WTC11 (cell line): ENCODE results near the gene ACSL4. TPM values are rescaled to one million over a fixed set of nuclear protein-coding genes. Genes with fewer than 3 reads are reported as not detected.

Experiments used
- ATAC-seq: fragments of 200-7000 bp; cut with Tn5 transposase; 2 replicates; pipeline ENCODE4 v1.10.0; 2021; ENCODE audit warnings: mild to moderate bottlenecking, moderate library complexity
- CTCF ChIA-PET: fragments of 300-600 bp; sonication (Branson Sonifier 250); formaldehyde crosslinking; loops from one replicate; lab custom pipeline; 2021; ENCODE audit warnings: antibody characterized with exemption; lab: Charles Lee
- POLR2A ChIA-PET: fragments of 350-600 bp; sonication (Branson Sonifier 250); formaldehyde crosslinking; loops from one replicate; lab custom pipeline; 2021; ENCODE audit warnings: antibody characterized with exemption; lab: Charles Lee
- DNase-seq: peaks from one replicate; pipeline ENCODE4 v3.0.0; 2021; ENCODE audit warnings: low spot score
- H3K27ac Mint-ChIP-seq: 2 replicates; pipeline ENCODE4 v1.8.0; 2021; ENCODE audit warnings: mixed read lengths
- H3K27me3 Mint-ChIP-seq: 2 replicates; pipeline ENCODE4 v1.8.0; 2021; ENCODE audit warnings: low read depth, mild to moderate bottlenecking, moderate library complexity, mixed read lengths
- H3K36me3 Mint-ChIP-seq: 2 replicates; pipeline ENCODE4 v1.8.0; 2021; ENCODE audit warnings: mixed read lengths
- H3K4me1 Mint-ChIP-seq: 2 replicates; pipeline ENCODE4 v1.8.0; 2022; ENCODE audit warnings: mixed read lengths
- H3K4me3 Mint-ChIP-seq: 2 replicates; pipeline ENCODE4 v1.8.0; 2021; ENCODE audit warnings: mild to moderate bottlenecking, moderate library complexity, mixed read lengths
- H3K9me3 Mint-ChIP-seq: 2 replicates; pipeline ENCODE4 v1.8.0; 2021; ENCODE audit warnings: mixed read lengths
- ATF1 ChIP-seq: sonication (generic); formaldehyde crosslinking; IDR thresholded peaks from 2 replicates; pipeline ENCODE4 v1.8.1; 2023; ENCODE audit warnings: mild to moderate bottlenecking, moderate library complexity, missing genetic modification reagents
- EMX1 ChIP-seq: fragments of 250-450 bp; sonication (Bioruptor Pico); IDR thresholded peaks from 2 replicates; pipeline ENCODE4 v1.8.0; 2021; ENCODE audit warnings: mild to moderate bottlenecking
- GABPB1 ChIP-seq: sonication (generic); formaldehyde crosslinking; IDR thresholded peaks from 2 replicates; pipeline ENCODE4 v1.8.1; 2023; ENCODE audit warnings: mild to moderate bottlenecking, missing genetic modification reagents
- HMGA2 ChIP-seq: fragments of 250-450 bp; sonication (Bioruptor Pico); IDR thresholded peaks from 2 replicates; pipeline ENCODE4 v1.4.0; 2021; ENCODE audit warnings: mild to moderate bottlenecking, moderate library complexity
- NR2C2 ChIP-seq: sonication (generic); formaldehyde crosslinking; IDR thresholded peaks from 2 replicates; pipeline ENCODE4 v1.8.0; 2022; ENCODE audit warnings: mild to moderate bottlenecking, missing genetic modification reagents
- RELA ChIP-seq: sonication (generic); formaldehyde crosslinking; IDR thresholded peaks from 2 replicates; pipeline ENCODE4 v1.8.1; 2022; ENCODE audit warnings: missing genetic modification reagents, mild to moderate bottlenecking, borderline replicate concordance
- SOX15 ChIP-seq: fragments of 250-450 bp; sonication (Bioruptor Pico); IDR thresholded peaks from 2 replicates; pipeline ENCODE4 v1.9.0; 2021; ENCODE audit warnings: mild to moderate bottlenecking
- TCF7 ChIP-seq: sonication (generic); formaldehyde crosslinking; IDR thresholded peaks from 2 replicates; pipeline ENCODE4 v1.8.0; 2022; ENCODE audit warnings: mild to moderate bottlenecking, low read depth, missing genetic modification reagents, moderate library complexity
- TEAD1 ChIP-seq: sonication (generic); formaldehyde crosslinking; IDR thresholded peaks from 2 replicates; pipeline ENCODE4 v1.8.0; 2022; ENCODE audit warnings: mild to moderate bottlenecking, missing genetic modification reagents
- ZBTB21 ChIP-seq: sonication (generic); formaldehyde crosslinking; IDR thresholded peaks from 2 replicates; pipeline ENCODE4 v1.8.1; 2023; ENCODE audit warnings: mild to moderate bottlenecking, missing genetic modification reagents, borderline replicate concordance
- total RNA-seq: library from RNA; stranded (reverse); gene quantifications from 3 replicates; pipeline ENCODE4 v1.2.3, GENCODE V29; 2021
- TF ChIP-seq, protein P1 (sequence below): fragments of 250-450 bp; sonication (Bioruptor Pico); IDR thresholded peaks from 2 replicates; pipeline ENCODE4 v1.8.0; 2021; ENCODE audit warnings: mild to moderate bottlenecking
- TF ChIP-seq, protein P2 (sequence below): sonication (generic); formaldehyde crosslinking; IDR thresholded peaks from 2 replicates; pipeline ENCODE4 v1.8.1; 2023; ENCODE audit warnings: mild to moderate bottlenecking, missing genetic modification reagents, moderate library complexity
- TF ChIP-seq, protein P3 (sequence below): sonication (generic); formaldehyde crosslinking; conservative IDR thresholded peaks from 2 replicates; pipeline ENCODE4 v1.8.1; 2022; ENCODE audit warnings: mild to moderate bottlenecking, missing genetic modification reagents
- TF ChIP-seq, protein P4 (sequence below): sonication (generic); formaldehyde crosslinking; IDR thresholded peaks from 2 replicates; pipeline ENCODE4 v1.8.0; 2023; ENCODE audit warnings: missing genetic modification reagents, mild to moderate bottlenecking, borderline replicate concordance
- TF ChIP-seq, protein P5 (sequence below): sonication (generic); formaldehyde crosslinking; IDR thresholded peaks from 2 replicates; pipeline ENCODE4 v1.8.0; 2022; ENCODE audit warnings: mild to moderate bottlenecking, missing genetic modification reagents
- TF ChIP-seq, protein P6 (sequence below): fragments of 250-450 bp; sonication (Bioruptor Pico); IDR thresholded peaks from 2 replicates; pipeline ENCODE4 v1.9.0; 2021; ENCODE audit warnings: mild to moderate bottlenecking
- TF ChIP-seq, protein P7 (sequence below): sonication (generic); formaldehyde crosslinking; IDR thresholded peaks from 2 replicates; pipeline ENCODE4 v1.8.0; 2023; ENCODE audit warnings: missing genetic modification reagents

ACSL4 gene
- total RNA-seq, 1 experiment from 2014 or later = 57.7 TPM

DNA sequence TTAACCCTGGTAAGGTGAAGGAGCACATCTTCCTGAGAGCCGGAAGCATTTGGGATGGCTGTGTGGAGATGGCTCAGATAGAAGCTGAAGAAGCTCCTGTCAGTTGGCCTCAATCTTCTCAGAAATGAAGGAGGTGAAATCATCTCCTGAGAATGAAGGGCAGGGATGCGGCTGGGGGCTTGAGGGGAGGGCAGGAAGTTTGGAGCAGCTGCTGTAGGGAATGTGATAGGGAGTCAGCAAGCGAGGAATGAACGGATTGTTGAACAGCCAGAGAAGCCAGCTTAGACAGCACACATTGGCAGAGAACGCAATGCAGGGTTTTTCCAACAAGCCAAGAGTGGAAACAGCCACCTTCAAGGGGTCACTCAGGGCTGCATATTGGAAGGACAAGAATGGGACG lies 118.1 kb downstream of the ACSL4 start:
- no peak for TF ChIP-seq NR2C2 (CRISPR knock-in tag)
- TF ChIP-seq EMX1 (CRISPR knock-in tag) = no peak
- TF ChIP-seq SOX15 (CRISPR knock-in tag) = no peak
- TF ChIP-seq, protein P1, sequence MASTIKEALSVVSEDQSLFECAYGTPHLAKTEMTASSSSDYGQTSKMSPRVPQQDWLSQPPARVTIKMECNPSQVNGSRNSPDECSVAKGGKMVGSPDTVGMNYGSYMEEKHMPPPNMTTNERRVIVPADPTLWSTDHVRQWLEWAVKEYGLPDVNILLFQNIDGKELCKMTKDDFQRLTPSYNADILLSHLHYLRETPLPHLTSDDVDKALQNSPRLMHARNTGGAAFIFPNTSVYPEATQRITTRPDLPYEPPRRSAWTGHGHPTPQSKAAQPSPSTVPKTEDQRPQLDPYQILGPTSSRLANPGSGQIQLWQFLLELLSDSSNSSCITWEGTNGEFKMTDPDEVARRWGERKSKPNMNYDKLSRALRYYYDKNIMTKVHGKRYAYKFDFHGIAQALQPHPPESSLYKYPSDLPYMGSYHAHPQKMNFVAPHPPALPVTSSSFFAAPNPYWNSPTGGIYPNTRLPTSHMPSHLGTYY (CRISPR knock-in tag) = no peak
- no peak for TF ChIP-seq ATF1 (CRISPR knock-in tag)
- TF ChIP-seq, protein P2, sequence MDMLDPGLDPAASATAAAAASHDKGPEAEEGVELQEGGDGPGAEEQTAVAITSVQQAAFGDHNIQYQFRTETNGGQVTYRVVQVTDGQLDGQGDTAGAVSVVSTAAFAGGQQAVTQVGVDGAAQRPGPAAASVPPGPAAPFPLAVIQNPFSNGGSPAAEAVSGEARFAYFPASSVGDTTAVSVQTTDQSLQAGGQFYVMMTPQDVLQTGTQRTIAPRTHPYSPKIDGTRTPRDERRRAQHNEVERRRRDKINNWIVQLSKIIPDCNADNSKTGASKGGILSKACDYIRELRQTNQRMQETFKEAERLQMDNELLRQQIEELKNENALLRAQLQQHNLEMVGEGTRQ (CRISPR knock-in tag) = no peak
- TF ChIP-seq TEAD1 (CRISPR knock-in tag) = no peak
- no peak for TF ChIP-seq RELA
- TF ChIP-seq HMGA2 = no peak
- H3K36me3 Mint-ChIP-seq = no peaks in the 10 kb centered on the region
- no peak overlapping the region for H3K4me3 Mint-ChIP-seq
- H3K27ac Mint-ChIP-seq = no peak overlapping the region
- H3K27me3 Mint-ChIP-seq = no peaks in the 10 kb centered on the region
- no peaks in the 10 kb centered on the region for H3K4me1 Mint-ChIP-seq
- POLR2A ChIA-PET = no interaction called here
- ATAC-seq = no peak
- CTCF ChIA-PET = interaction anchor here (1.0 to 1.6 kb wide), 2 partner anchors 20 to 129 kb away, joined by 3 to 6 read pairs; no protein-coding TSS in a partner anchor
- no peak for DNase-seq
- no peaks in the 10 kb centered on the region for H3K9me3 Mint-ChIP-seq

DNA sequence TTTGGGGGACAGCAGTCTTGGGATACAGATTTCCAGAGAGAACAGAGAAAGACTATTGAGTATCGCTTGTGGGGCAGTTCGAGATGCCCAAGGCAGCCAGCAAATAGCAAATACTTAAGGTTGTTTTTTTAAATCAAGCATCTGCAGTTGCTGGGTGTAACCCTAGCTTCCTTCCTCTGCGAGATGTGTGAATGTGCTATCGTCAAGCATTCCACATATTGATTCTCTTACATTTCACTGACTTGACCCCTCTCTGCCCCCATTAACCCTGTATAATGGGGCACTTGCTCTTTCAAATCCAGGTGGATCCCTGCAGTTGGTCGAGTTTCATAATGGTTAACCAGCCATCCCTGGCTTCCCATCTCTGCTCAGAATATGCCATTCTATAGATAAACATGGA lies 131.6 kb downstream of the ACSL4 start:
- ATAC-seq = no peak

More for the DNA sequence above, 131.6 kb downstream of the ACSL4 start:
- no peak for DNase-seq
- Mint-ChIP-seq H3K4me1 (peaks cover 23% of the 10 kb centered on the region), H3K27me3 (peaks cover 14% of the 10 kb centered on the region), H3K4me3 (no peak overlapping the region), H3K36me3 (no peaks in the 10 kb centered on the region), H3K27ac (no peak overlapping the region), H3K9me3 (peaks cover 10% of the 10 kb centered on the region)
- POLR2A ChIA-PET = no interaction called here
- TF ChIP-seq, protein P3, sequence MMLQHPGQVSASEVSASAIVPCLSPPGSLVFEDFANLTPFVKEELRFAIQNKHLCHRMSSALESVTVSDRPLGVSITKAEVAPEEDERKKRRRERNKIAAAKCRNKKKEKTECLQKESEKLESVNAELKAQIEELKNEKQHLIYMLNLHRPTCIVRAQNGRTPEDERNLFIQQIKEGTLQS (CRISPR knock-in tag) = no peak
- TF ChIP-seq, protein P4, sequence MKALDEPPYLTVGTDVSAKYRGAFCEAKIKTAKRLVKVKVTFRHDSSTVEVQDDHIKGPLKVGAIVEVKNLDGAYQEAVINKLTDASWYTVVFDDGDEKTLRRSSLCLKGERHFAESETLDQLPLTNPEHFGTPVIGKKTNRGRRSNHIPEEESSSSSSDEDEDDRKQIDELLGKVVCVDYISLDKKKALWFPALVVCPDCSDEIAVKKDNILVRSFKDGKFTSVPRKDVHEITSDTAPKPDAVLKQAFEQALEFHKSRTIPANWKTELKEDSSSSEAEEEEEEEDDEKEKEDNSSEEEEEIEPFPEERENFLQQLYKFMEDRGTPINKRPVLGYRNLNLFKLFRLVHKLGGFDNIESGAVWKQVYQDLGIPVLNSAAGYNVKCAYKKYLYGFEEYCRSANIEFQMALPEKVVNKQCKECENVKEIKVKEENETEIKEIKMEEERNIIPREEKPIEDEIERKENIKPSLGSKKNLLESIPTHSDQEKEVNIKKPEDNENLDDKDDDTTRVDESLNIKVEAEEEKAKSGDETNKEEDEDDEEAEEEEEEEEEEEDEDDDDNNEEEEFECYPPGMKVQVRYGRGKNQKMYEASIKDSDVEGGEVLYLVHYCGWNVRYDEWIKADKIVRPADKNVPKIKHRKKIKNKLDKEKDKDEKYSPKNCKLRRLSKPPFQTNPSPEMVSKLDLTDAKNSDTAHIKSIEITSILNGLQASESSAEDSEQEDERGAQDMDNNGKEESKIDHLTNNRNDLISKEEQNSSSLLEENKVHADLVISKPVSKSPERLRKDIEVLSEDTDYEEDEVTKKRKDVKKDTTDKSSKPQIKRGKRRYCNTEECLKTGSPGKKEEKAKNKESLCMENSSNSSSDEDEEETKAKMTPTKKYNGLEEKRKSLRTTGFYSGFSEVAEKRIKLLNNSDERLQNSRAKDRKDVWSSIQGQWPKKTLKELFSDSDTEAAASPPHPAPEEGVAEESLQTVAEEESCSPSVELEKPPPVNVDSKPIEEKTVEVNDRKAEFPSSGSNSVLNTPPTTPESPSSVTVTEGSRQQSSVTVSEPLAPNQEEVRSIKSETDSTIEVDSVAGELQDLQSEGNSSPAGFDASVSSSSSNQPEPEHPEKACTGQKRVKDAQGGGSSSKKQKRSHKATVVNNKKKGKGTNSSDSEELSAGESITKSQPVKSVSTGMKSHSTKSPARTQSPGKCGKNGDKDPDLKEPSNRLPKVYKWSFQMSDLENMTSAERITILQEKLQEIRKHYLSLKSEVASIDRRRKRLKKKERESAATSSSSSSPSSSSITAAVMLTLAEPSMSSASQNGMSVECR (CRISPR knock-in tag) = no peak
- no peak for TF ChIP-seq GABPB1
- TF ChIP-seq, protein P5, sequence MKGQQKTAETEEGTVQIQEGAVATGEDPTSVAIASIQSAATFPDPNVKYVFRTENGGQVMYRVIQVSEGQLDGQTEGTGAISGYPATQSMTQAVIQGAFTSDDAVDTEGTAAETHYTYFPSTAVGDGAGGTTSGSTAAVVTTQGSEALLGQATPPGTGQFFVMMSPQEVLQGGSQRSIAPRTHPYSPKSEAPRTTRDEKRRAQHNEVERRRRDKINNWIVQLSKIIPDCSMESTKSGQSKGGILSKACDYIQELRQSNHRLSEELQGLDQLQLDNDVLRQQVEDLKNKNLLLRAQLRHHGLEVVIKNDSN = no peak
- TF ChIP-seq, protein P6, sequence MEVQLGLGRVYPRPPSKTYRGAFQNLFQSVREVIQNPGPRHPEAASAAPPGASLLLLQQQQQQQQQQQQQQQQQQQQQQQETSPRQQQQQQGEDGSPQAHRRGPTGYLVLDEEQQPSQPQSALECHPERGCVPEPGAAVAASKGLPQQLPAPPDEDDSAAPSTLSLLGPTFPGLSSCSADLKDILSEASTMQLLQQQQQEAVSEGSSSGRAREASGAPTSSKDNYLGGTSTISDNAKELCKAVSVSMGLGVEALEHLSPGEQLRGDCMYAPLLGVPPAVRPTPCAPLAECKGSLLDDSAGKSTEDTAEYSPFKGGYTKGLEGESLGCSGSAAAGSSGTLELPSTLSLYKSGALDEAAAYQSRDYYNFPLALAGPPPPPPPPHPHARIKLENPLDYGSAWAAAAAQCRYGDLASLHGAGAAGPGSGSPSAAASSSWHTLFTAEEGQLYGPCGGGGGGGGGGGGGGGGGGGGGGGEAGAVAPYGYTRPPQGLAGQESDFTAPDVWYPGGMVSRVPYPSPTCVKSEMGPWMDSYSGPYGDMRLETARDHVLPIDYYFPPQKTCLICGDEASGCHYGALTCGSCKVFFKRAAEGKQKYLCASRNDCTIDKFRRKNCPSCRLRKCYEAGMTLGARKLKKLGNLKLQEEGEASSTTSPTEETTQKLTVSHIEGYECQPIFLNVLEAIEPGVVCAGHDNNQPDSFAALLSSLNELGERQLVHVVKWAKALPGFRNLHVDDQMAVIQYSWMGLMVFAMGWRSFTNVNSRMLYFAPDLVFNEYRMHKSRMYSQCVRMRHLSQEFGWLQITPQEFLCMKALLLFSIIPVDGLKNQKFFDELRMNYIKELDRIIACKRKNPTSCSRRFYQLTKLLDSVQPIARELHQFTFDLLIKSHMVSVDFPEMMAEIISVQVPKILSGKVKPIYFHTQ (CRISPR knock-in tag) = no peak
- TF ChIP-seq ZBTB21 = no peak
- TF ChIP-seq TCF7 = no peak
- TF ChIP-seq, protein P7, sequence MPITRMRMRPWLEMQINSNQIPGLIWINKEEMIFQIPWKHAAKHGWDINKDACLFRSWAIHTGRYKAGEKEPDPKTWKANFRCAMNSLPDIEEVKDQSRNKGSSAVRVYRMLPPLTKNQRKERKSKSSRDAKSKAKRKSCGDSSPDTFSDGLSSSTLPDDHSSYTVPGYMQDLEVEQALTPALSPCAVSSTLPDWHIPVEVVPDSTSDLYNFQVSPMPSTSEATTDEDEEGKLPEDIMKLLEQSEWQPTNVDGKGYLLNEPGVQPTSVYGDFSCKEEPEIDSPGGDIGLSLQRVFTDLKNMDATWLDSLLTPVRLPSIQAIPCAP (CRISPR knock-in tag) = no peak
- TF ChIP-seq, protein P1 (CRISPR knock-in tag) = no peak
- no peak for TF ChIP-seq TEAD1 (CRISPR knock-in tag)
- CTCF ChIA-PET = no interaction called here
